WTC11 (cell line): ENCODE data around the gene RENBP. TPM values are rescaled to one million over a fixed set of nuclear protein-coding genes. Genes with fewer than 3 reads are reported as not detected.

Experiments used
- ATAC-seq: fragments of 200-7000 bp; cut with Tn5 transposase; 2 replicates; pipeline ENCODE4 v1.10.0; 2021; ENCODE audit warnings: mild to moderate bottlenecking, moderate library complexity
- CTCF ChIA-PET: fragments of 300-600 bp; sonication (Branson Sonifier 250); formaldehyde crosslinking; loops from one replicate; lab custom pipeline; 2021; ENCODE audit warnings: antibody characterized with exemption; lab: Charles Lee
- POLR2A ChIA-PET: fragments of 350-600 bp; sonication (Branson Sonifier 250); formaldehyde crosslinking; loops from one replicate; lab custom pipeline; 2021; ENCODE audit warnings: antibody characterized with exemption; lab: Charles Lee
- DNase-seq: peaks from one replicate; pipeline ENCODE4 v3.0.0; 2021; ENCODE audit warnings: low spot score
- H3K27ac Mint-ChIP-seq: 2 replicates; pipeline ENCODE4 v1.8.0; 2021; ENCODE audit warnings: mixed read lengths
- H3K27me3 Mint-ChIP-seq: 2 replicates; pipeline ENCODE4 v1.8.0; 2021; ENCODE audit warnings: low read depth, mild to moderate bottlenecking, moderate library complexity, mixed read lengths
- H3K36me3 Mint-ChIP-seq: 2 replicates; pipeline ENCODE4 v1.8.0; 2021; ENCODE audit warnings: mixed read lengths
- H3K4me1 Mint-ChIP-seq: 2 replicates; pipeline ENCODE4 v1.8.0; 2022; ENCODE audit warnings: mixed read lengths
- H3K4me3 Mint-ChIP-seq: 2 replicates; pipeline ENCODE4 v1.8.0; 2021; ENCODE audit warnings: mild to moderate bottlenecking, moderate library complexity, mixed read lengths
- H3K9me3 Mint-ChIP-seq: 2 replicates; pipeline ENCODE4 v1.8.0; 2021; ENCODE audit warnings: mixed read lengths
- ATF1 ChIP-seq: sonication (generic); formaldehyde crosslinking; IDR thresholded peaks from 2 replicates; pipeline ENCODE4 v1.8.1; 2023; ENCODE audit warnings: mild to moderate bottlenecking, moderate library complexity, missing genetic modification reagents
- CREB1 ChIP-seq: sonication (generic); formaldehyde crosslinking; IDR thresholded peaks from 2 replicates; pipeline ENCODE4 v1.8.0; 2023; ENCODE audit warnings: mild to moderate bottlenecking, missing genetic modification reagents
- CREM ChIP-seq: sonication (generic); formaldehyde crosslinking; IDR thresholded peaks from 2 replicates; pipeline ENCODE4 v1.8.1; 2022; ENCODE audit warnings: mild to moderate bottlenecking, missing genetic modification reagents, moderate library complexity
- ETV6 ChIP-seq: sonication (generic); formaldehyde crosslinking; IDR thresholded peaks from 2 replicates; pipeline ENCODE4 v1.8.1; 2022; ENCODE audit warnings: mild to moderate bottlenecking, missing genetic modification reagents
- IRF2 ChIP-seq: sonication (generic); formaldehyde crosslinking; IDR thresholded peaks from 2 replicates; pipeline ENCODE4 v1.8.0; 2022; ENCODE audit warnings: low read depth, missing genetic modification reagents, borderline replicate concordance
- MXD4 ChIP-seq: fragments of 250-450 bp; sonication (Bioruptor Pico); IDR thresholded peaks from 2 replicates; pipeline ENCODE4 v1.8.0; 2021; ENCODE audit warnings: mild to moderate bottlenecking, moderate library complexity, borderline replicate concordance
- SP1 ChIP-seq: sonication (generic); formaldehyde crosslinking; conservative IDR thresholded peaks from 2 replicates; pipeline ENCODE4 v1.8.1; 2022; ENCODE audit warnings: missing genetic modification reagents
- TCF7 ChIP-seq: sonication (generic); formaldehyde crosslinking; IDR thresholded peaks from 2 replicates; pipeline ENCODE4 v1.8.0; 2022; ENCODE audit warnings: mild to moderate bottlenecking, low read depth, missing genetic modification reagents, moderate library complexity
- TEAD4 ChIP-seq: sonication (generic); formaldehyde crosslinking; IDR thresholded peaks from 2 replicates; pipeline ENCODE4 v1.8.0; 2022; ENCODE audit warnings: mild to moderate bottlenecking, missing genetic modification reagents
- ZBTB21 ChIP-seq: sonication (generic); formaldehyde crosslinking; IDR thresholded peaks from 2 replicates; pipeline ENCODE4 v1.8.1; 2023; ENCODE audit warnings: mild to moderate bottlenecking, missing genetic modification reagents, borderline replicate concordance
- ZNF121 ChIP-seq: sonication (generic); formaldehyde crosslinking; IDR thresholded peaks from 2 replicates; pipeline ENCODE4 v1.8.0; 2023; ENCODE audit warnings: missing genetic modification reagents
- ZNF317 ChIP-seq: sonication (generic); formaldehyde crosslinking; IDR thresholded peaks from 2 replicates; pipeline ENCODE4 v1.8.1; 2023; ENCODE audit warnings: low read depth, mild to moderate bottlenecking, moderate library complexity, missing genetic modification reagents, borderline replicate concordance
- ZNF423 ChIP-seq: fragments of 250-450 bp; sonication (Bioruptor Pico); IDR thresholded peaks from 2 replicates; pipeline ENCODE4 v2.1.2; 2022; ENCODE audit warnings: mild to moderate bottlenecking, moderate library complexity
- ZNF671 ChIP-seq: fragments of 250-450 bp; sonication (Bioruptor Pico); IDR thresholded peaks from 2 replicates; pipeline ENCODE4 v1.8.0; 2021; ENCODE audit warnings: mild to moderate bottlenecking
- total RNA-seq: library from RNA; stranded (reverse); gene quantifications from 3 replicates; pipeline ENCODE4 v1.2.3, GENCODE V29; 2021
- TF ChIP-seq, protein P1 (sequence below): sonication (generic); formaldehyde crosslinking; IDR thresholded peaks from 2 replicates; pipeline ENCODE4 v1.8.0; 2022; ENCODE audit warnings: missing genetic modification reagents
- TF ChIP-seq, protein P2 (sequence below): sonication (generic); formaldehyde crosslinking; IDR thresholded peaks from 2 replicates; pipeline ENCODE4 v1.8.0; 2023; ENCODE audit warnings: mild to moderate bottlenecking, missing genetic modification reagents
- TF ChIP-seq, protein P3 (sequence below): fragments of 250-450 bp; sonication (Bioruptor Pico); IDR thresholded peaks from 2 replicates; pipeline ENCODE4 v1.9.0; 2021; ENCODE audit warnings: mild to moderate bottlenecking
- TF ChIP-seq, protein P4 (sequence below): sonication (generic); formaldehyde crosslinking; IDR thresholded peaks from 2 replicates; pipeline ENCODE4 v1.8.0; 2022; ENCODE audit warnings: mild to moderate bottlenecking, missing genetic modification reagents
- TF ChIP-seq, protein P5 (sequence below): sonication (generic); formaldehyde crosslinking; IDR thresholded peaks from 2 replicates; pipeline ENCODE4 v1.8.1; 2023; ENCODE audit warnings: mild to moderate bottlenecking, missing genetic modification reagents

The RENBP gene
- total RNA-seq, 1 experiment from 2014 or later = 14.0 TPM

DNA sequence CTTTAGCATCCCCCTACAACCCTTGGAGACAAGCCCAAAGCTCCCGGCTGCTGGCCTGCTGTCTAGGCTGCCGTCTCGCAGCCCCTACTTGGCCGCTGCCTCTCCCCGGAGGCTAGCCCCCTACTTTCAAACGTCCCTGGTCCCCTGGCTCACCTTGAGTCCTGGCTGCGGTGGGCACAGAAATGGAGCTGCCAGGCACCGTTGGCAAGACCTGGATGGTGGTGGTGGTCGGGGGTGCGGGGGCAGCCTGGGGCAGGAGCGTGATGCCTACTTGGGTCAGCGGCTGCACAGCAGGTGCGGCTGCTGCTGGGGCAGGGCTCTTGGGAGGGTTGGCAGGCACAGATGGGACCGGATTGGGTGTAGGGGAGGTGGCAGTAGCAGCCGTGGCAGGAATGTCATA is 15.2 kb upstream of the RENBP start:
- H3K4me1 Mint-ChIP-seq = no peaks in the 10 kb centered on the region
- DNase-seq (no peak), ATAC-seq (no peak)
- H3K9me3 Mint-ChIP-seq = no peaks in the 10 kb centered on the region
- peaks cover 28% of the 10 kb centered on the region for H3K36me3 Mint-ChIP-seq
- no peak for TF ChIP-seq CREM
- no peak for TF ChIP-seq IRF2 (CRISPR knock-in tag)
- TF ChIP-seq ZNF423 = no peak
- TF ChIP-seq, protein P1, sequence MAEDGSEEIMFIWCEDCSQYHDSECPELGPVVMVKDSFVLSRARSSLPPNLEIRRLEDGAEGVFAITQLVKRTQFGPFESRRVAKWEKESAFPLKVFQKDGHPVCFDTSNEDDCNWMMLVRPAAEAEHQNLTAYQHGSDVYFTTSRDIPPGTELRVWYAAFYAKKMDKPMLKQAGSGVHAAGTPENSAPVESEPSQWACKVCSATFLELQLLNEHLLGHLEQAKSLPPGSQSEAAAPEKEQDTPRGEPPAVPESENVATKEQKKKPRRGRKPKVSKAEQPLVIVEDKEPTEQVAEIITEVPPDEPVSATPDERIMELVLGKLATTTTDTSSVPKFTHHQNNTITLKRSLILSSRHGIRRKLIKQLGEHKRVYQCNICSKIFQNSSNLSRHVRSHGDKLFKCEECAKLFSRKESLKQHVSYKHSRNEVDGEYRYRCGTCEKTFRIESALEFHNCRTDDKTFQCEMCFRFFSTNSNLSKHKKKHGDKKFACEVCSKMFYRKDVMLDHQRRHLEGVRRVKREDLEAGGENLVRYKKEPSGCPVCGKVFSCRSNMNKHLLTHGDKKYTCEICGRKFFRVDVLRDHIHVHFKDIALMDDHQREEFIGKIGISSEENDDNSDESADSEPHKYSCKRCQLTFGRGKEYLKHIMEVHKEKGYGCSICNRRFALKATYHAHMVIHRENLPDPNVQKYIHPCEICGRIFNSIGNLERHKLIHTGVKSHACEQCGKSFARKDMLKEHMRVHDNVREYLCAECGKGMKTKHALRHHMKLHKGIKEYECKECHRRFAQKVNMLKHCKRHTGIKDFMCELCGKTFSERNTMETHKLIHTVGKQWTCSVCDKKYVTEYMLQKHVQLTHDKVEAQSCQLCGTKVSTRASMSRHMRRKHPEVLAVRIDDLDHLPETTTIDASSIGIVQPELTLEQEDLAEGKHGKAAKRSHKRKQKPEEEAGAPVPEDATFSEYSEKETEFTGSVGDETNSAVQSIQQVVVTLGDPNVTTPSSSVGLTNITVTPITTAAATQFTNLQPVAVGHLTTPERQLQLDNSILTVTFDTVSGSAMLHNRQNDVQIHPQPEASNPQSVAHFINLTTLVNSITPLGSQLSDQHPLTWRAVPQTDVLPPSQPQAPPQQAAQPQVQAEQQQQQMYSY (CRISPR knock-in tag) = no peak
- no peak for TF ChIP-seq ZNF671 (CRISPR knock-in tag)
- no peak for TF ChIP-seq TEAD4
- no peak overlapping the region for H3K4me3 Mint-ChIP-seq
- no peak overlapping the region for H3K27ac Mint-ChIP-seq
- ChIA-PET CTCF (no interaction called here), POLR2A (no interaction called here)
- no peaks in the 10 kb centered on the region for H3K27me3 Mint-ChIP-seq

DNA sequence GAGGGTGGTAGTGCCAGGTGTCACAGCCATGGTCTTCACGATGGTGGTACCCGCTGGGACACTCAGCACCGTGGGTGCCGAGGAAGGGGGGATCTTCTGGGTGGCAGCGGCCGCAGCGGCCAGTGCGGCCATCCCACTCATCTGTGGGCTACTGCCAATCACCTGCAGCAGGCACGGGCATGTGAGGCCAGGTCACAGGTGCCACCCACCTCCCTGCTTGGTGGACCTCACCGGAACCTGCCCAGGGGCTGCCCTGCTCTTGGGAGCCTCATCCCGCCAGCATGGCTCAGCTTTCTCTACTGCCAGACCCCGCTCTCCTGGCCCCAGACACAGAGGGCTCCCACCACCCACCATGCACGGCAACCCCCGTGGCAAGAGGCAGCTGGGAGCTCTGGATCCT is 14.2 kb upstream of the RENBP start:
- DNase-seq (no peak), ATAC-seq (no peak)
- POLR2A ChIA-PET = no interaction called here
- Mint-ChIP-seq H3K9me3 (no peaks in the 10 kb centered on the region), H3K27ac (no peak overlapping the region), H3K4me3 (no peak overlapping the region), H3K36me3 (peaks cover 34% of the 10 kb centered on the region), H3K27me3 (no peaks in the 10 kb centered on the region), H3K4me1 (no peaks in the 10 kb centered on the region)
- no peak for TF ChIP-seq ZNF317 (CRISPR knock-in tag)
- TF ChIP-seq TCF7 (CRISPR knock-in tag) = no peak
- no peak for TF ChIP-seq CREB1 (CRISPR knock-in tag)
- TF ChIP-seq, protein P2, sequence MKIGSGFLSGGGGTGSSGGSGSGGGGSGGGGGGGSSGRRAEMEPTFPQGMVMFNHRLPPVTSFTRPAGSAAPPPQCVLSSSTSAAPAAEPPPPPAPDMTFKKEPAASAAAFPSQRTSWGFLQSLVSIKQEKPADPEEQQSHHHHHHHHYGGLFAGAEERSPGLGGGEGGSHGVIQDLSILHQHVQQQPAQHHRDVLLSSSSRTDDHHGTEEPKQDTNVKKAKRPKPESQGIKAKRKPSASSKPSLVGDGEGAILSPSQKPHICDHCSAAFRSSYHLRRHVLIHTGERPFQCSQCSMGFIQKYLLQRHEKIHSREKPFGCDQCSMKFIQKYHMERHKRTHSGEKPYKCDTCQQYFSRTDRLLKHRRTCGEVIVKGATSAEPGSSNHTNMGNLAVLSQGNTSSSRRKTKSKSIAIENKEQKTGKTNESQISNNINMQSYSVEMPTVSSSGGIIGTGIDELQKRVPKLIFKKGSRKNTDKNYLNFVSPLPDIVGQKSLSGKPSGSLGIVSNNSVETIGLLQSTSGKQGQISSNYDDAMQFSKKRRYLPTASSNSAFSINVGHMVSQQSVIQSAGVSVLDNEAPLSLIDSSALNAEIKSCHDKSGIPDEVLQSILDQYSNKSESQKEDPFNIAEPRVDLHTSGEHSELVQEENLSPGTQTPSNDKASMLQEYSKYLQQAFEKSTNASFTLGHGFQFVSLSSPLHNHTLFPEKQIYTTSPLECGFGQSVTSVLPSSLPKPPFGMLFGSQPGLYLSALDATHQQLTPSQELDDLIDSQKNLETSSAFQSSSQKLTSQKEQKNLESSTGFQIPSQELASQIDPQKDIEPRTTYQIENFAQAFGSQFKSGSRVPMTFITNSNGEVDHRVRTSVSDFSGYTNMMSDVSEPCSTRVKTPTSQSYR (CRISPR knock-in tag) = no peak
- TF ChIP-seq ZNF121 = no peak
- TF ChIP-seq, protein P1 (CRISPR knock-in tag) = no peak
- TF ChIP-seq ETV6 (CRISPR knock-in tag) = no peak
- TF ChIP-seq ATF1 (CRISPR knock-in tag) = no peak
- CTCF ChIA-PET = no interaction called here

DNA sequence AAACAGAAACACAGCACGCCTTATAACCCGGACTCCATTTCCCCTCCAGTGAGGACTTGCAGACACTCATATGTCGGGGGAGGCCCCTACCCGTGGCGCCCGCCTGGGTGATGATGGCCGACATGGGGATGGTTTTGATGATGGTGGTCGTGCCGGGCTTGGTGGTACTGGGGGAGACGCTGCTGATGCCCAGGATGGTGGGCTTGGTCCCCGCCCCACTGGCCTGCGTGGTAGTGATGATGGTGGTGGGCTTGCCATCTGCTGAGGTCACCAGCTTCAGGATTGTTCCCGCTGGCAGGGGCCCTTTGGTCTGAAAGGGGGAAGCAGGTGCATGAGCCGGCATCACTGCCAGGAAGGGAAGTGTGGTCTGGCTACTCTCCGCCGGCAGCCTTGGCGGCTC is 12.8 kb upstream of the RENBP start:
- Mint-ChIP-seq H3K4me3 (no peak overlapping the region), H3K4me1 (no peaks in the 10 kb centered on the region), H3K9me3 (no peaks in the 10 kb centered on the region), H3K36me3 (peaks cover 36% of the 10 kb centered on the region), H3K27me3 (no peaks in the 10 kb centered on the region), H3K27ac (no peak overlapping the region)
- ATAC-seq = no peak
- ChIA-PET CTCF (no interaction called here), POLR2A (no interaction called here)
- DNase-seq = no peak
- TF ChIP-seq, protein P3, sequence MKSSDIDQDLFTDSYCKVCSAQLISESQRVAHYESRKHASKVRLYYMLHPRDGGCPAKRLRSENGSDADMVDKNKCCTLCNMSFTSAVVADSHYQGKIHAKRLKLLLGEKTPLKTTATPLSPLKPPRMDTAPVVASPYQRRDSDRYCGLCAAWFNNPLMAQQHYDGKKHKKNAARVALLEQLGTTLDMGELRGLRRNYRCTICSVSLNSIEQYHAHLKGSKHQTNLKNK (CRISPR knock-in tag) = no peak
- no peak for TF ChIP-seq MXD4 (CRISPR knock-in tag)
- TF ChIP-seq, protein P4, sequence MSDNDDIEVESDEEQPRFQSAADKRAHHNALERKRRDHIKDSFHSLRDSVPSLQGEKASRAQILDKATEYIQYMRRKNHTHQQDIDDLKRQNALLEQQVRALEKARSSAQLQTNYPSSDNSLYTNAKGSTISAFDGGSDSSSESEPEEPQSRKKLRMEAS (CRISPR knock-in tag) = no peak
- no peak for TF ChIP-seq SP1 (CRISPR knock-in tag)
- TF ChIP-seq, protein P5, sequence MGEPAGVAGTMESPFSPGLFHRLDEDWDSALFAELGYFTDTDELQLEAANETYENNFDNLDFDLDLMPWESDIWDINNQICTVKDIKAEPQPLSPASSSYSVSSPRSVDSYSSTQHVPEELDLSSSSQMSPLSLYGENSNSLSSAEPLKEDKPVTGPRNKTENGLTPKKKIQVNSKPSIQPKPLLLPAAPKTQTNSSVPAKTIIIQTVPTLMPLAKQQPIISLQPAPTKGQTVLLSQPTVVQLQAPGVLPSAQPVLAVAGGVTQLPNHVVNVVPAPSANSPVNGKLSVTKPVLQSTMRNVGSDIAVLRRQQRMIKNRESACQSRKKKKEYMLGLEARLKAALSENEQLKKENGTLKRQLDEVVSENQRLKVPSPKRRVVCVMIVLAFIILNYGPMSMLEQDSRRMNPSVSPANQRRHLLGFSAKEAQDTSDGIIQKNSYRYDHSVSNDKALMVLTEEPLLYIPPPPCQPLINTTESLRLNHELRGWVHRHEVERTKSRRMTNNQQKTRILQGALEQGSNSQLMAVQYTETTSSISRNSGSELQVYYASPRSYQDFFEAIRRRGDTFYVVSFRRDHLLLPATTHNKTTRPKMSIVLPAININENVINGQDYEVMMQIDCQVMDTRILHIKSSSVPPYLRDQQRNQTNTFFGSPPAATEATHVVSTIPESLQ = no peak
- no peak for TF ChIP-seq ZBTB21
